Measurements from ENCODE around the gene CD53. TPM values are rescaled to one million over a fixed set of nuclear protein-coding genes. Genes with fewer than 3 reads are reported as not detected.
A peak's percentile ranks its signal among the peaks of the same experiment; 100 is the strongest.

Gene CD53
- total and polyA plus RNA-seq, 2 experiments from 2014 or later: 0.79 to 1.4 TPM

DNA sequence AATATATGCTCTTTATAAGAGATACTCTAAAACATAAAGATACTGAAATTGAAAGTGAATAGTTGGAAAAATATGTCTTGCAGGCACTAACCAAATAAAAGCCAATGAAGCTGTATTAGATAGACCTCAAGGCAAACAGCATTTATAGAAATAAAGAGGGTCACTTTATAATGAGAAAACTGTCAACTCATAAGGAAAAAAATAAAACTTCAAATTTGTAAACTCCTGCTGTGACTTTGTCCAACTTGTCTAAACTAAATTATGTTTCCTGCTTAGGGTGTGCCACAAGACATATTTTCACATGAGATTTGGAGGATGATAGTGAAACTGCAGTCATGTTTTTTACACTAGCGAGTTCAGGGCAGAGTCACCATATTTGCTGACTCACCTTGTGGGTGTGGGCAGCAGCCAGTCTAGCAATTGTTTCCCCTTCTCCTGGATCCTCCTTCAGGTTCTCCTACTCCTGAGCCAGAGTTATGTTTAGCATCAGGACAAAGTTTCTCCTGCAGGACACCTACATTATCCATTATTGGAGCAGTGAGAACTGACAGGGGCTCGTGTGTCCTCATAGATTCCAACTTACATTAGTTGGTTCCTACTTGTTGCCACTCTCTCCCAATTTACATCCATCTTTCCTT is 43.8 kb downstream of the CD53 start:
- Histone ChIP-seq H4K20me1 (ENCODE audit: insufficient read depth, poor library complexity, severe bottlenecking) (no peaks in the 10 kb centered on the region), H2AFZ (peak overlapping the region; percentile 12), H3K27me3 (no peaks in the 10 kb centered on the region), H3K27ac (no peak overlapping the region), H3K4me2 (peak overlapping the region; percentile 44), H3K4me1 (ENCODE audit: insufficient read depth) (no peaks in the 10 kb centered on the region), H3K36me3 (replicated peaks; ENCODE audit: insufficient read depth, low read depth) (no peaks in the 10 kb centered on the region), H3K9me2 (replicated peaks; ENCODE audit: insufficient read depth) (peaks cover 4% of the 10 kb centered on the region), H3K4me3 (no peak overlapping the region), H3K79me2 (no peaks in the 10 kb centered on the region), H3K9me3 (ENCODE audit: low read depth) (no peaks in the 10 kb centered on the region)
- 29% methylated on average over 2 of the region's 2 CpGs for WGBS (ENCODE audit: low lambda C conversion rate, missing lambda C conversion rate)
- TF ChIP-seq EZH2phosphoT487 (IDR thresholded peaks at IDR 0.05; ENCODE audit: low read depth, severe bottlenecking, unreplicated experiment) (no peak), EZH2 (IDR thresholded peaks at IDR 0.05; ENCODE audit: borderline replicate concordance) (no peak)
- TF ChIP-seq, protein P1, sequence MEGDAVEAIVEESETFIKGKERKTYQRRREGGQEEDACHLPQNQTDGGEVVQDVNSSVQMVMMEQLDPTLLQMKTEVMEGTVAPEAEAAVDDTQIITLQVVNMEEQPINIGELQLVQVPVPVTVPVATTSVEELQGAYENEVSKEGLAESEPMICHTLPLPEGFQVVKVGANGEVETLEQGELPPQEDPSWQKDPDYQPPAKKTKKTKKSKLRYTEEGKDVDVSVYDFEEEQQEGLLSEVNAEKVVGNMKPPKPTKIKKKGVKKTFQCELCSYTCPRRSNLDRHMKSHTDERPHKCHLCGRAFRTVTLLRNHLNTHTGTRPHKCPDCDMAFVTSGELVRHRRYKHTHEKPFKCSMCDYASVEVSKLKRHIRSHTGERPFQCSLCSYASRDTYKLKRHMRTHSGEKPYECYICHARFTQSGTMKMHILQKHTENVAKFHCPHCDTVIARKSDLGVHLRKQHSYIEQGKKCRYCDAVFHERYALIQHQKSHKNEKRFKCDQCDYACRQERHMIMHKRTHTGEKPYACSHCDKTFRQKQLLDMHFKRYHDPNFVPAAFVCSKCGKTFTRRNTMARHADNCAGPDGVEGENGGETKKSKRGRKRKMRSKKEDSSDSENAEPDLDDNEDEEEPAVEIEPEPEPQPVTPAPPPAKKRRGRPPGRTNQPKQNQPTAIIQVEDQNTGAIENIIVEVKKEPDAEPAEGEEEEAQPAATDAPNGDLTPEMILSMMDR (IDR thresholded peaks at IDR 0.05; ENCODE audit: poor library complexity): no peak
- DNase-seq (ENCODE audit: low spot score): peak; percentile 13

DNA sequence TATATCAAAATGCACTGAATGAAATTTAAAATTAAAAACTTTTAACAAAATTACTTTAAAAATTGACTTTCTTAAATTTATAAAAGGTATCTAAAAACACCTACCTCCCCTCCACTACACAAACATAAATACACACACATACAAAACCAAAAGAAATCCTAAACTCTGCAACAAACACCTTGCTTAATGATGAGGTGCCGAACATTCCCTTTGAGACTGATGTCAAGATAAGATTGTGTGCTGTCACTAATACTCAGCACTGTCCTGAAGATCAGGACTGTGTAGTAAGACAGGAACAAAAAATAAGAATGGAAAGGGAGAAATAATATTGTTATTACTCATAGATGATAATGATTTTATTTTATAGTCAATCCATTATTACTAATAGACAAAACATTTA is 45.1 kb downstream of the CD53 start:
- DNase-seq (ENCODE audit: low spot score): no peak
- Histone ChIP-seq H3K9me2 (replicated peaks; ENCODE audit: insufficient read depth) (peaks cover 4% of the 10 kb centered on the region), H3K4me3 (no peak overlapping the region), H3K27ac (no peak overlapping the region), H2AFZ (no peak overlapping the region), H3K36me3 (replicated peaks; ENCODE audit: insufficient read depth, low read depth) (no peaks in the 10 kb centered on the region), H3K4me1 (ENCODE audit: insufficient read depth) (no peaks in the 10 kb centered on the region), H3K79me2 (no peaks in the 10 kb centered on the region), H3K9me3 (ENCODE audit: low read depth) (no peaks in the 10 kb centered on the region), H3K4me2 (no peak overlapping the region), H4K20me1 (ENCODE audit: insufficient read depth, poor library complexity, severe bottlenecking) (no peaks in the 10 kb centered on the region), H3K27me3 (no peaks in the 10 kb centered on the region)
- TF ChIP-seq EZH2 (IDR thresholded peaks at IDR 0.05; ENCODE audit: borderline replicate concordance) (no peak), EZH2phosphoT487 (IDR thresholded peaks at IDR 0.05; ENCODE audit: low read depth, severe bottlenecking, unreplicated experiment) (no peak)
- TF ChIP-seq, protein P1 (IDR thresholded peaks at IDR 0.05; ENCODE audit: poor library complexity): no peak
- WGBS (ENCODE audit: low lambda C conversion rate, missing lambda C conversion rate): 73% methylated on average over 1 of the region's 1 CpG

- Histone ChIP-seq H3K36me3 (replicated peaks; ENCODE audit: insufficient read depth, low read depth) (no peaks in the 10 kb centered on the region), H4K20me1 (ENCODE audit: insufficient read depth, poor library complexity, severe bottlenecking) (no peaks in the 10 kb centered on the region), H3K4me1 (ENCODE audit: insufficient read depth) (no peaks in the 10 kb centered on the region), H3K27me3 (no peaks in the 10 kb centered on the region), H3K27ac (no peak overlapping the region), H3K4me3 (no peak overlapping the region), H3K4me2 (no peak overlapping the region), H3K79me2 (no peaks in the 10 kb centered on the region), H3K9me3 (ENCODE audit: low read depth) (no peaks in the 10 kb centered on the region), H3K9me2 (replicated peaks; ENCODE audit: insufficient read depth) (peaks cover 4% of the 10 kb centered on the region), H2AFZ (no peak overlapping the region)
- TF ChIP-seq, protein P1 (IDR thresholded peaks at IDR 0.05; ENCODE audit: poor library complexity): no peak
- TF ChIP-seq EZH2 (IDR thresholded peaks at IDR 0.05; ENCODE audit: borderline replicate concordance) (no peak), EZH2phosphoT487 (IDR thresholded peaks at IDR 0.05; ENCODE audit: low read depth, severe bottlenecking, unreplicated experiment) (no peak)
- no peak for DNase-seq (ENCODE audit: low spot score)
- WGBS (ENCODE audit: low lambda C conversion rate, missing lambda C conversion rate): 90% methylated on average over 1 of the region's 1 CpG
Observed at GRCh38 chr1:110921953-110922352, 49.0 kb downstream of the CD53 start.
